HG03469 (cell line): ENCODE data around the gene XRCC4.
"Not testable (repeated sequence)": the region's sequence is repeated elsewhere in the genome, so short reads cannot be mapped to it uniquely, and the experiment has no call there.

Experiments used
- ATAC-seq: cut with Tn5 transposase; IDR thresholded peaks from one replicate; pipeline ENCODE4 v1.9.1; 2021; ENCODE audit warnings: mild to moderate bottlenecking, moderate library complexity, moderate number of reproducible peaks; ENCODE audit not compliant: unreplicated experiment

XRCC4 gene

DNA sequence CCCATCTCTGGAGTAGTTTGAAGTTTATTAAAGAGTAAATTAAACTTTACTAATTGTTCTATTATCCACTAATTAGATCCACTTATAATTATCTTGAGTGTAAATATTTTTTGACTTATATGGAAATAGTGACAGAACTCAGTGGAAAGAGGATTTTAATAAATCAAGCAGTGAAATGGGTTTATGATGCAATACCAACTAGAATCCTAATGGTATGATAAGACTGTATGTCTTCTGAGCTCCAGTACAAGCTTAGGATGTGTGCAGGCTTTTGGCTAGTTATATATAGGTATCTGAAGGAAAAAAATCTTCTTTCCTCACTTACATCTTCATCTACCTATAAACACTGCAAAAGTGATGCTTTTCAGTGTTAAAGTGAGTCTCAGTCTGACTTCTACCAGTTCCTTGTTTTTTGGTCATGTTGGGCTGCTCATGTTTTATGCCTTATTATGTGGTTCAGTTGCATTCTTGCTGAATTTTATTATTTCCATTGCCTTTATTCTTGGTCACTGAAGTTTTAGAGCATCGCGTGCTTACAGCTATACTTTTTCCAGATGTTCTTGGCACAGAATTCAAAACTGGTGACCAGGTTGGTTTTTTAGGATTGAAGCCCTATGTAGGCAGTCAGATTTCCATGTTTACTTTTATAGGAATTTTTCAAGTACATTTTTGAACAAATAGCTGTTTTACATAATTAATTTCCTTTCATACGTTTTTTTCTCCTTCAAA, 30.5 kb downstream of the XRCC4 start:
- no peak for ATAC-seq

DNA sequence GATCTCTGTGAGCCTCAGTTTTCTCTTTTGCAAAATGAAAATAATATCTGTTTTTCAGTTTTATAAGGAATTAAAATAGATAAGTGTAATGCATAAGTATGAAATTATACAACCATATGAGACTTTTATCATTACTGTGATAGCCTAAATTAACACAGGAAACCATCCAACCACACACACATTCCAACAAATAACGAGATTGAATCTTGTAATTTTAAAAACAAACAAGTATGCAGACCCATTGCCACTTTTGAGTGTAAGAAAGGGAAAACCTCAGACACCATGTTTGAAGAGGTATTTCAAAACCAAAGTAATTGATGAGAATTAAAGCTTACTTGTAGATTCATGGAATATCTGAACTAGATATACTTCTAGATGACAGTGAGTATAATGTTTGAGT, 32.0 kb downstream of the XRCC4 start:
- no peak for ATAC-seq

DNA sequence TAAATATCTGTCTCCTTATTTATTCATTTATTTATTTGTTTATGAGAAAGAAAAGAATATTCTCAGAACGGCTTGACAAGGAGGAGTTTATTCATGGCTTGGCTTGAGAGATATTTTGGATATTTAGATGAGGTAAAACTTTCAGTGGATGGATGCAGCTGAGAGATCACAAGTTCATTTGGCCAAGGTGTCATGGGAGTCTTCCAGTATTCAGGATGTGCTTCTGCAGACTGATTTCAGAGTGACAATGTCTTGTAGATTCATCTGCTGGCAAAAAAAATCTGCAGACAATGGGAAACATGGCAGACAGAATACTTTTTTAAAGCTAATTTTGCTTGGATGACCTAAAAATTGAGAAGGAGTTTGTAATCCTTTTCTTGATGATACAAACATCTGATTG, 38.5 kb downstream of the XRCC4 start:
- ATAC-seq: no peak

DNA sequence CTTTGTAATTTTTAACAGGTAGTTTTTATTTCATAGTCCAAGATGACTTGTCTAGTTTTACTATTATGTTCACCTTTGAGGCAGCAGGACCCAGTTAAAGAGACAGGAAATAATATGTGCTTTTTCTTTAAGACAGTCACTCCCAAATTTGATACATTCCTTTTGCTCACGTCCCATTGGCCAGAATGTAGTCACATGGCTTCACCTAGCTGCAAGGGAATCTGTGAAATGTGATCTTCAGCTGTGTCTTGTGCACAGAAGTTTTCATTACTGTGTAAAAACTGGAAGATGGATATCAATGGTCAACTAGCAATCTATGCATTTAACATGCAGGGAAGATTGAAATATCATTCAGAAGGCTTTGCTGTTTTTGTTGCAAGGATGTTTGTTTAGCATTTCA, 41.1 kb downstream of the XRCC4 start:
- ATAC-seq: no peak

DNA sequence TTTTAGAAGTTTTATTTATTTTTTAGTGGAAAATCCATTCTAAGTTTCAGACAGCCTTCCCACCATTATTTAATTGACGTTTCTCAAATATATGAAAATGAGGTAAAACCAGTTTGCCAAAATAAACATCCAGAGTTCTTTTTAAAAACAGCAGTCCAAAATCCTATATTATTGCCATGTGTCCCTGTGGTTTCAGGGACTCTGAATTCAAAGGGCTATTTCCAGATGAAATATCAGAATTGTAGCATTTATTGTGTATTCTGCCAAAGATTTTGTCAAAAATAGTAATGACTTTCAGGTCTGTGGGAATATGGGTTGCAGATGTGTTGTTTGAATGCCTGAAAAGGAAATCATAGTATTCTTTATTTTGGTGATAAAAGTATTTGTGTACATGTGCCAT, 41.6 kb downstream of the XRCC4 start:
- no peak for ATAC-seq

DNA sequence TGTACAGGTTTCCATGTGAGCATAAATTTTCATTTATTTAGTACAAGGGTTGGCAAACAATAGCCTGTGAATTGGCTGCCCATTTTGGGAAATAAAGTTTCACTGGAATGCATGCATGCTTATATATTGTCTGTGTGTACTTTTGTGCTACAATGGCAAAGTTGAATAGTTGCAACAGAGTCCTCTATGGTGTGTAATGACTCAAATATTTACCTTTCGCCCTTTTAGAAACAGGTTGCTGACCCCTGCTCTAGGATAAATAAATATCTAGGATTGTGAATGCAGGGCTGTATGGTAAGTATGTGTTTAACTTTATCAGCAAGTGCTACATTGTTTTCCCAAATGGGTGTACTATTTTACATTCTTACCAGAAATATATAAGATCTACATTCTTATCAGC, 47.2 kb downstream of the XRCC4 start:
- ATAC-seq: no peak

DNA sequence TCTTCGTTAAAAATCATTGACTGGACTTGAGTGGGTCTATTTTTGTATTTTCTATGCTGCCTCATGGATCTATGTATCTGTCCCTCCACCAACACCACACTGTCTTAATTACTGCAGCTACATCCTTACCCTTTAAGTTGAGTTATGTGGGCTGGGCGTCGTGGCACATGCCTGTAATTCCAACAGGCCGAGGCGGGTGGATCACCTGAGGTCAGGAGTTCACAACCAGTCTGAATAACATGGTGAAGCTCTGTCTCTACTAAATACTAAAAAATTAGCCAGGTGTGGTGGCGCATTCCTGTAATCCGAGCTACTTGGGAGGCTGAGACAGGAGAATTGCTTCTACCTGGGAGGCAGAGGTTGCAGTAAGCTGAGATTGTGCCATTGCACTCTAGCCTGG, 48.2 kb downstream of the XRCC4 start:
- no peak for ATAC-seq

DNA sequence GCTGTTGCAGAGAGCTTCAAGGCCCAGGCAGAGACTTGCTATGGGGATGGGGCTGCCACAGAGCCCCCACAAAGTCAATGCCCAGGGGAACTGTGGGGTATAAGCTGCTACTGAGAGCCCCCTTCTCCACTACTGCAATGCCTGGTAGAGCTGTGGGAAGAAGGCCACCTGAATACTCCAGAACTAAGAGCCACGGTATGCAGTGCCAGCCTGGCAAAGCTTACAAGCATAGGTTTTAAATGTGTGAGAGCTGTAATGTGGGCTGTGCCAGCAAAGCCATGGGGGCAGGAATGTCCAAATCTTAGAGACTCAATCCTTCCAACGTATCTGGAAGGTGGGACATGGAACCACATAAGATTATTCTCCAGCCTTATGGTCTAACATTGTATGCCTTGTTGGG, 49.2 kb downstream of the XRCC4 start:
- ATAC-seq: no peak

DNA sequence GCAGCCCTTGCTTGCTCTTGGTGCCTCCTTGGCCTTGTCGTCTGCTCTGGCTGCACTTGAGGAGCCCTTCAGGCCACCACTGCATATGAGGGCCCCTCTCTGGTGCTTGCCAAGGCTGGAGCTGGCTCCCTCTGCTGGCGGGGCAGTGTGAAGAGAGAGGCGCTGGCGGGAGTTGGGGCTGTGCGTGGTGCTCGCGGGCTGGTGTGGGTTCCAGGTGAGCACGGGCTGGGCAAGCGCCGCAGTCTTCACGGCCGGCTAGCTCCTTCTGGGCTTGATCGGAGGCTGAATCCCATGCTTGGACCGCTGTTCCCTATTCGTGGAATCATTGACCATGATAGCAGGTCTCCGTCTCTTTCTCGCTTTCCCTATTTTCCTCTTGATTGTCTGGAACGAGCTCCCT, 56.5 kb downstream of the XRCC4 start:
- no peak for ATAC-seq

DNA sequence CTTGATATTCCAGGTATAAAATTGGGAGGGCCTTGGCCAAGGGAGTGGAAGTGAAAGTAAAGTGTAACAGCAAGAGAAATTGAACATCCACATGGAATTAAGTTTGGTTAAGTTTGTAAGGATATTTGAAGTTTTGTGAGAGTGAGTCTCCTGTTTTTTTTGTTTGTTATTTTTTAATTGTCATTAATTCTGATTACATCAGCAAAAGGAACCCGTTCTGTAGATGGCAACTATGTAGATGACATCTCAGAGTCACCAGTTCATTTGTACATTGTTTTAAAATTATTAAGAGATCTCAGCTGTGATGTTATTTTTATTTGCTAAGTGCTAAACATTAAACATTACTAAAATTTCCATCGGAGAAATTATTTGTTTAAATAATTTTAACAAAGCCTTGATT, 65.2 kb downstream of the XRCC4 start:
- ATAC-seq: no peak

DNA sequence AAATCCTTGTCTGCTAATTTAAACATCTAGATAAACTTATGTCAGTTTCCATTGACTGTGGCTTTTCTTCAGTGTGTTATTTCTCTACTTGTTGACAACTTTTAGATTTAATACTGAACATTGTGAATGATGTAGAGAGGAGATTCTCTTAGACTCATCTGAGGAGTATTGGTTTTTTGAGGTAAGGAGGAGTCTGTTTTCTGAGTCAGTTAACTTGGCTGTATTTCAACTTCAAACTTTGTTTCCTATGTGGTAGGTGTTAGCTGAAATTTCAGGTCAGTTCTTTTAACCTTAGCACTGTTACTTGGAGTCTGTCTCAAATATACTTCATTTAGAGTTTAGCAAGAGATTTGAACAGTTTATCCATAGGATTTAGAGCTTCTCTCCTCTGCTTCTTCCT, 67.9 kb downstream of the XRCC4 start:
- no peak for ATAC-seq

DNA sequence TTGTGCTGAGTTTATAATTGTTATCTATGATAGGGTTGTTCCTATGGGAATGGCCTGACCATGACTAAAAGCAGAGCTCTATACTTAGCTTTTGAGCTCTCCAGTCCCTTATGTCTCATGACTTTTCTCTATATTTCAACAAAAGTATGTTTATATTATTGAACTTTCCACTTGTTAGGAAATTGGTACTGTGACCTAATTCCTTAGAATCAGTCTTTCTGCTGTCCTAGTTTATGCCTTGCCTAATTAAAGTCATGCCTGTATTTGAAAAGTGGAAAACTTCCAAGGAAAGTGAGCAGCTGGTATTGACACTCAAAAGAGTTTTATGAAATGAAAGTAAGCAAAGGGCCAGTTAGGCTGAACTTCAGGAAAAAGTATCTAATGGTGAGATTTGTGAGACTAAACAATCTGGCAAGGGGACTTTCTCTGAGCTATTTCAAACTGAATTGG, 68.6 kb downstream of the XRCC4 start:
- ATAC-seq: no peak

DNA sequence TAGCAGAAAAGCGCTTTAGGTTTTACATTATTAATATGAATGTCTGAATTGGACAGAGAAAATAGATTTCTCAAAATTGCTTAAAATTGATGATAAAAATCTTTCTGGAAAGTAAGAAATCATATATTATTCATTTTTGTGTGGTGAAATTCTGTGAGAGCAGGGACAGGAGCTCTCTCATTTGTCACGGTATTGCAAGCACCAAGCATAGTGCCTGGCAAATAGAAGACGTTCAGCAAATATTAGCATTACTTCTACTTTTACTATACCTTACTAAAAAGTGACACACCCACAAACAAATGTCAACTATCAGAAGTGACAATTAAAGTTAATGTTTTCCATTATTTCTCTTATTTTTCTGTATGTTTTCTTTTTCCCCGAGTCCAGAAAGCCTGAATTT, 69.1 kb downstream of the XRCC4 start:
- ATAC-seq: no peak

DNA sequence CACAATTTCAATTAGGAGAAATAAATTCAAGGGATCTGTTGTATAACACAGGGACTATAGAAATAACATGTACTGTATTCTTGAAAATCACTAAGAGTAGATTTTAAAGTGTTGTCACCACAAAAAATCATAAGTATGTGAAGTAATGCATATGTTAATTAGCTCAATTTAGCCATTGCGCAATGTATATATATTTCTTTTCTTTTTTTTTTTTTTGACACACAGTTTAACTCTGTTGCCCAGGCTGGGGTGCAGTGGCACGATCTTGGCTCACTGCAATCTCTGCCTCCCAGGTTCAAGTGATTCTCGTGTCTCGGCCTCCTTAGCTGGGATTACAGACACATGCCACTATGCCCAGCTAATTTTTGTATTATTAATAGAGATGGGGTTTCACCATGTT, 70.2 kb downstream of the XRCC4 start:
- no peak for ATAC-seq

DNA sequence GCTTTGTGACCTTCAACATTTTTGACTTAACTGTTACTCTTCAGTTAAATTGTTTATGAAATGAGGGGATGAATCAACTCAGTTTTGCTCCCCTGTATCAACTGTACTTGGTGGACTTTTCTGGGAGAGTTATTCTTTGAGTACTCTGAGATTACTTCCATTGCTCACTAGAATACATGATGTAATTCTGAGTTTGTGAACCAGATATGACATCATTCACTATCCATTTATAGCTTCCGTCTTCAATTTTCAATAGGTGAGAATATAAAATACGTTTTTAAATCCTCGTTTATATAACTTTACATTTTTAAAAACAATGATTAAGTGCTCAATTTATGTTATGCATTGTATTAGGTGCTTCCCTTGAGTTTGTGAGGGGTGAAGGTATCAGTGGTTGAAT, 71.0 kb downstream of the XRCC4 start:
- no peak for ATAC-seq

DNA sequence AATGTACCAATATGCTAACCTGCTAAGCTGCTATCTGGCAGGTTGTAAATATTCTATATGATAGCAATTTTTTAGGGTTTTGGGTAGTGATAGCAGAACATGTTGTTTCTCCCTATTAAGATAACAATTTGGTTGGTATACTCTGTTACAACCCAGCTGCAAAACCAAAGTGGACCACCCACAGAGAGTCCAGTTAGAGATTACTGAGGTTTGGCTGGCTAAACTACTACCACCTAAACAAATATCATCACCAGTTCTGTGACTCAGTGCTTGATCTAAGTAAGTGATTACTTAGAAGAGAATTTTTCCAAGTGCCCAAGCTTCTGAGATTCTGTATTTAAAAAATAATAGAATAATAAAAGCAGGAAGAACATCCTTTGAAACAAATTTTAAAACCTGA, 72.3 kb downstream of the XRCC4 start:
- ATAC-seq: no peak

DNA sequence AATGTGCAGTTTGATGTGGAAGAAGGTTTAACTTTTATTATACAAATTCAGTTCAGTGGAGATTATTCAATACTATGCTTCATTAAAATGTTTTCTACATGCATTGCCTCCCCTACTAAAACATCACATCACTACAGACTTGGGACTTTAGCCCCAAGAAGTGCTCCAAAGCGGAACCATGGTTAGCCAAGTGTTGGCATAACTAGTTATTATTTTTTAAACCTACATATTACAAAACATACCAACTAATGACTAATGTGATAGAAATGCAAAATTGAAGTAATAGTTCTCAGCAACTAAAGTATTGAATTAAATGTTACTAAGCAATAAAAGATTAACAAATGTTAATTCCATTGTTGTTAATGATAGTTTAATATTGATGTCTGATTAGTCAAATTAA, 74.5 kb downstream of the XRCC4 start:
- ATAC-seq: no peak

DNA sequence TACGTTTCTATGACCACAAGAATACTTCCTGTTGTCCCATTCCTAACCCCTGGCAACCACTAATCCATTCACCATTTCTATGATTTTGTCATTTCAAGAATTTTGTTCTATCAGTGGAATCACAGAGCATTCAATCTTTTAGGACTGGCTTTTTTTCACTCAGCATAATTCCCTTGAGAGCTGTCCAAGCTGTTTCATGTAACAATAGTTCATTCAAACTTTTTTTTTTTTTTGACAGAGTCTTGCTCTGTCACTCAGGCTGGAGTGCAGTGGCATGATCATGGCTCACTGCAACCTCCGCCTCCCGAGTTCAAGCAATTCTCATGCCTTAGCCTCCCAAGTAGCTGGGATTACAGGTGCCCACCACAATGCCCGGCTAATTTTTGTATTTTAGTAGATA, 75.6 kb downstream of the XRCC4 start:
- ATAC-seq: not testable (repeated sequence)

DNA sequence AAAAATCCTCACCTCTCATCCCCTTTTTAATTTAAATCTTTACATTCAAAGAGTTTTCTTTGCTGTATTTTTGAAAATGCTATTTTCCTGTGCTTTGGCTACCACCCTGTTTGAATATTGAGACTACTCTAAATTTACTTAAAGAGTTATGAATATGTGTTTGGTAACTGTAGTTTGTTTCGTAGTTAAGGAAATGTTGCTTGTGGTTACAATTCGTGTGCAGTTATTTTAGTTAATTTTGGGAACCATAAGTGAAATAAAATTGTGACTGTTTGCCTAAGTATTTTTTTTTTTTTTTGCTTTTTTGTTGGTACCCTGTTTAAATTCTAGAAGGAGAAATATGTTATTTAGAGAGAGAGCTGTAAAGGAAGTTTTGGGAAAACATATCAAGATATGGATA, 78.7 kb downstream of the XRCC4 start:
- ATAC-seq: no peak

DNA sequence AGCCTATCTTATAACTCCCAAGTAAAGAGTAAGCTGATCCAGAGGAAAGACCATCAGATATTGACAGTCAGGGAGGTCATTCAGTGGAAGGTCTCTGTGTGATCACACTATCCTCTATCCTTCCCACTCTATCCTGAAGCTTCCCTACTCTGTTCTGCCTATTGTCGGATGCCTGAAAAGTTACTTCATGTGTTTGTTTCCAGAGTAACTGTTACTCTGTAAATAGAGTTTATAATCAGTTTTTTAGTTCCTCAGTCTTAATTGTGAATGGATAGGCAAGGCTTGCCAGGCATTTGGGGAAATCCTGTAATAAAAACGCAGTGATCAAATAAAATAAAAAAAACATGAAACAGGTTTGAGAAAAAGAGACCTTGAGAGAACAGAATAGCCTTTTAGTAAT, 79.8 kb downstream of the XRCC4 start:
- ATAC-seq: no peak

DNA sequence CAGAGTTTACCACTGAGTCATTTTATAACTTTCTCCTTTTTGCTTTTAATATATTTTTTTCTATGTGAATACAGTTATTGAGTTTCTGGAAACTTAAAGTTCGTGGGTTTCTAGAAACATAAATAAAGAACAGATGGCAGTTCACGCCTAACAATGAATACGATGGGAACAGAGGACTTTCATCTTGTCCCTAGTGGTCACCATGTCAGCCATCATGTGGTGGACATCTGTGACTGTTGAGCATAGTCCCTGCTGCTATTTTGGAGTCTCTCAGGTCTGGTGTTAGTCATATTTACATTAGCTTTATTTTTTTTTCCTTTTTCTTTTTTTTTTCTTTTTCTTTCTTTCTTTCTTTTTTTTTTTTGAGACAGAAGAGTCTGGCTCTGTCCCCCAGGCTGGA, 85.3 kb downstream of the XRCC4 start:
- no peak for ATAC-seq

DNA sequence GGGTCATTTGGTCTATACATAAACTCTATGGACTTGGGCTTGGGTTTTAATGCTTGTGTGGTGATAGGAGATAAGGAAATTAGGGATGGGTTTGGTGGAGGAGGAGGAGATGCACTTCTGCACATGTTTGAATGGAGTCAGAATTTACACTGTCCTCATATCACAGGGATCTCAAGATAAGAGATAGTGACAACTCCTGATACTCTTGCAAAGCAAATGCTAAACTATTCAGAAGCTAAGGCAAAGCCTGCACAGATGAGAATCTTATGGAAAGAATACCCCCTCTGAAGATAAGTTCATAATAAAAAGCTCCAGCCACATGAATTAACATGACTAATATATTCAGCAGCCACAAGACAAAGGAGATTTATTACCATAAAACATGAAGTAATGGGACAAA, 90.2 kb downstream of the XRCC4 start:
- no peak for ATAC-seq

DNA sequence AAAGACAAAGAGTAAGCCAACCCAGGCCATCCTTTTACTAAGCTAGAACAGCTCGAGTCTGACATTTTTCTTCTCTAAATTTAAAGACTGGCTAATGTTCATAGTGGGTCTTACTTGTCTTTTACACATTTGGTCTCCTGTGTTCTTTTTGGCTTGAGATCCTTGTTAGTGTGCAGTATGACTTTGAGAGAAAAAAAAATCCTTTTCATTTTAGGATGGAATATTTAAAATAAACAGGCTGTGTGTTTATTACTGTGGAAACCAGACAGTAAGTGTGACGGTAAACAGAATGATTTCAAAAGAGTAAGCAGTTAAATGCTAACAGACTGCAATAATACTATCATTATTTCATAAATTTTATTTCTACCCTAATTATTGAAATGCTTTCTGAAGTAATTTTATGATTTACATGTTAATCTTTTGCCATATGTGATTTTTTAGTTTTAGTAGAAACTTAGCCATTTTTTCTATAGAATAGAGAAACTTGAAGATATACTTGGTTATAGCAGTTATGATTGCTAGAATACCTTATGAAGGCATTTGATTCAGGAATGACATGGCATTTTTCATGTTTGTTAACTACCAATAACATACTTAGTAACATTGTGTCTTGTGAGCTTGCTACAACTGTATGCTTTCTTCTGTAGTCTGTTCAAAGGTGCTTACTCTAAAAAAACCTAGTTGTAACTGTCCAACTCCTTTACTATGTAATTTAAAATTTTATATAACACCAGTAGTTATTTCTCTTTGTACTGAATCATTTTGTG, 92.4 kb downstream of the XRCC4 start:
- no peak for ATAC-seq
